Uterus (tissue), 4 donors: Measurements from ENCODE around the gene ERF. TPM values are rescaled to one million over a fixed set of nuclear protein-coding genes. Genes with fewer than 3 reads are reported as not detected.

Experiments
- DNase-seq, 2 donors: peaks; one replicate each; pipeline ENCODE4 v3.0.0-alpha.2; 2019 to 2020
- H3K27ac ChIP-seq, 2 donors: fragments of 200-600 bp; sonication (generic); 1 replicate in 1 of 2; 2 replicates in 1 of 2; pipeline ENCODE4 v1.5.1; 2016 to 2018
- H3K27me3 ChIP-seq, 2 donors: fragments of 200-600 bp; sonication (generic); one replicate each; pipeline ENCODE4 v1.5.1; 2018 to 2019; ENCODE audit warnings: control low read depth in 1 of 2
- H3K36me3 ChIP-seq, 2 donors: fragments of 200-600 bp; sonication (generic); one replicate each; pipeline ENCODE4 v1.5.1; 2019; ENCODE audit warnings: control low read depth in 1 of 2
- H3K4me1 ChIP-seq, 2 donors: fragments of 200-600 bp; sonication (generic); one replicate each; pipeline ENCODE4 v1.5.1; 2018 to 2019; ENCODE audit warnings: control low read depth in 1 of 2
- H3K4me3 ChIP-seq, 2 donors: fragments of 200-600 bp; sonication (generic); 1 replicate in 1 of 2; 2 replicates in 1 of 2; pipeline ENCODE4 v1.5.1; 2018 to 2019; ENCODE audit warnings: mild to moderate bottlenecking in 1 of 2
- H3K9me3 ChIP-seq, 2 donors: fragments of 200-600 bp; sonication (generic); one replicate each; pipeline ENCODE4 v1.5.1; 2019; ENCODE audit warnings: control low read depth in 1 of 2
- CTCF ChIP-seq, 4 experiments: fragments of 200-600 bp in 2 of 4; fragments of 450-650 bp in 2 of 4; sonication (generic) in 2 of 4; IDR thresholded peaks; one replicate each; pipeline ENCODE4 v1.5.1; 2016 to 2019; ENCODE audit warnings: antibody characterized with exemption in 4 of 4, mild to moderate bottlenecking in 2 of 4, moderate library complexity in 1 of 4
- POLR2A ChIP-seq, 2 donors: fragments of 450-650 bp; IDR thresholded peaks; one replicate each; pipeline ENCODE4 v1.6.1; 2016; ENCODE audit warnings: antibody characterized with exemption in 2 of 2, mild to moderate bottlenecking in 1 of 2, moderate library complexity in 1 of 2
- intact Hi-C: fragments of 100-400 bp; cut with DNase I; formaldehyde crosslinking; loops from one replicate; pipeline ENCODE4 v1.15.1; 2023; ENCODE audit warnings: low total_unique reads
- total RNA-seq, 4 donors: library from RNA; depleted of rRNA in 3 of 4; stranded (reverse); fragments of >200 nt in 3 of 4; gene quantifications; one replicate each; pipeline versions ENCODE4 v1.1.0 to v1.2.4, GENCODE V29; 2014 to 2023
- donor health status: DM: yes; HTN: yes; CAD: no.

Gene ERF
- total RNA-seq, 4 donors from 2014 or later = 14.1 to 141 (median 42.9) TPM

- TF ChIP-seq CTCF (IDR thresholded peaks at IDR 0.05) (no peak), POLR2A (IDR thresholded peaks at IDR 0.05) (no peak)
- Histone ChIP-seq H3K27me3 (no peaks in the 10 kb centered on the region), H3K4me3 (no peak overlapping the region), H3K27ac (no peak overlapping the region), H3K9me3 (no peaks in the 10 kb centered on the region), H3K36me3 (no peaks in the 10 kb centered on the region), H3K4me1 (no peaks in the 10 kb centered on the region)
- DNase-seq = no peak
- intact Hi-C loops = no loop called here
These were observed 52.5 kb downstream of the ERF start for GRCh38 chr19:42202290-42202880.

- no peaks in the 10 kb centered on the region for H3K36me3 ChIP-seq
- no peaks in the 10 kb centered on the region for H3K27me3 ChIP-seq
- H3K9me3 ChIP-seq = no peaks in the 10 kb centered on the region
- TF ChIP-seq CTCF (IDR thresholded peaks at IDR 0.05) (no peak), POLR2A (IDR thresholded peaks at IDR 0.05) (no peak)
- H3K4me3 ChIP-seq = no peak overlapping the region
- no peak for DNase-seq
- H3K27ac ChIP-seq = no peak overlapping the region
- H3K4me1 ChIP-seq = no peaks in the 10 kb centered on the region
- intact Hi-C loops = no loop called here
These were observed 53.2 kb downstream of the ERF start for GRCh38 chr19:42201489-42202289.

GRCh38 chr19:42200116-42200715, 54.7 kb downstream of the ERF start:
- intact Hi-C loops = no loop called here
- no peak for DNase-seq

GRCh38 chr19:42199440-42200115, 55.4 kb downstream of the ERF start:
- intact Hi-C loops = no loop called here
- H3K4me3 ChIP-seq = no peak overlapping the region

More at GRCh38 chr19:42200116-42200715, 54.7 kb downstream of the ERF start:
- Histone ChIP-seq H3K9me3 (no peaks in the 10 kb centered on the region), H3K4me1 (no peaks in the 10 kb centered on the region), H3K4me3 (no peak overlapping the region), H3K27ac (no peak overlapping the region), H3K27me3 (no peaks in the 10 kb centered on the region), H3K36me3 (no peaks in the 10 kb centered on the region)
- no peak for TF ChIP-seq CTCF (IDR thresholded peaks at IDR 0.05)
- no peak for TF ChIP-seq POLR2A (IDR thresholded peaks at IDR 0.05)

More at GRCh38 chr19:42199440-42200115, 55.4 kb downstream of the ERF start:
- no peaks in the 10 kb centered on the region for H3K4me1 ChIP-seq
- H3K36me3 ChIP-seq = no peaks in the 10 kb centered on the region
- no peaks in the 10 kb centered on the region for H3K27me3 ChIP-seq
- no peak for DNase-seq
- no peak for TF ChIP-seq POLR2A (IDR thresholded peaks at IDR 0.05)
- no peak for TF ChIP-seq CTCF (IDR thresholded peaks at IDR 0.05)
- no peak overlapping the region for H3K27ac ChIP-seq
- H3K9me3 ChIP-seq = no peaks in the 10 kb centered on the region
